SIG-M5 (cell line): ENCODE results near the gene ATXN7.

Experiments used
- DNase-seq: peaks from one replicate; lab custom pipeline; 2025; lab: John Stamatoyannopoulos, UW

The ATXN7 gene

GRCh38 chr3:63905731-63906620 is 42.3 kb downstream of the ATXN7 start:
- DNase-seq, result no peak

GRCh38 chr3:63908081-63908736 is 44.5 kb downstream of the ATXN7 start:
- no peak for DNase-seq

DNA sequence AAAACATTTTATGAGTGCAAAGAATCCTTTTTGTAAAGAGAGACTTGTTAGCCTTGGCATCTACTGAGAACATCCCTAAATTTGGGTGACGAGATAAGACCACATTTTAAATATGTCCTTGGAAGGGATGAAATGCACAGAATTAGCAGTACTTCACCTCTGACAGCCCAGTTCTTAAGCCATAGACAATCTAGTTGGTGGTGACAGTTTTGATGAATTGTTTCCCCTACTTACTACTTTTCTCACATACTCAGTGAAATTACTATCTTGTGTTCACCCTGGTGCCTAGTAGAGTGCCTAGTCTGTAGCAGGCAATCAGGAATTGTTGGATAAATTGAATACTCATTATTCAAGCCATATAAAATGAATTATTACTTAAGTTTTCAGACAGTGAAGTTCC is 45.1 kb downstream of the ATXN7 start:
- no peak for DNase-seq

DNA sequence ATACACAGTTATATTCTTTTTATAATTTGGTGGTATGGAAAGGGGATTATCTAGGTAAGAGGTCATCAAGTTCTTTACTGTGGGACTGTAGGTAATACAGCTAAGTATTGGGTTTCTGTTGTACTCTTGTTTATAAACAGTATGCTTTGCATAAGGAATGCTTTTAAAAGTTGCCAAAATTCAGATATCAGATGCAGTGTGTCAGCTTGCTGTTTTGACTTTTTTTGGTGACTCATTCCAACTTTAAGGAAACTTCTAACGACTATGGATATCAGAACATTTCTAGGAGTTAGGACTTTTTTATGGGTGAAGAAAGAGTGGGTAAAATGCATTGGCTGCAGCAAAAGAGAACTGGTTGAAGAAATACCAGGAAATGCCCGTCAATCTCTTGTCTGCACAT is 45.8 kb downstream of the ATXN7 start:
- DNase-seq, result no peak

DNA sequence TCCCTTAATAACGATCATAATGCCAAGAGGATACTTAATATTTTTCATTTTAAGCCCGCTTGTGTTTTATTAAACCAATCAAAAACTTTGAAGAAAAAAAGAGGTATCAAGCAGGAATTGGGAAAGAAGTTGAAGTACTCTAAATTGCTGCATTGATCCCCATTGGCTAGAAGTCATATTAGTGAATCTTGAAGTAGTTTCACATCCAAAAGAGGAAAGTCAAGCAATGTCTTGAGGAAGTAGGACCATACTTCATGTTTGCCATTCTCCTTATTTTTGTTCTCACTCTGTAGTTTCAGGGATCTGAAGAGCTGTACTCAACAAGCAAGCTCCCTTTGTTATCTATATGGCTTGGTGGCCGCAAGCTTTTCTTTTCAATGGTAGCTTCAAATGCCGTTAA is 46.3 kb downstream of the ATXN7 start:
- no peak for DNase-seq

- DNase-seq, result no peak
Observed at GRCh38 chr3:63910891-63911290, 47.2 kb downstream of the ATXN7 start.

DNA sequence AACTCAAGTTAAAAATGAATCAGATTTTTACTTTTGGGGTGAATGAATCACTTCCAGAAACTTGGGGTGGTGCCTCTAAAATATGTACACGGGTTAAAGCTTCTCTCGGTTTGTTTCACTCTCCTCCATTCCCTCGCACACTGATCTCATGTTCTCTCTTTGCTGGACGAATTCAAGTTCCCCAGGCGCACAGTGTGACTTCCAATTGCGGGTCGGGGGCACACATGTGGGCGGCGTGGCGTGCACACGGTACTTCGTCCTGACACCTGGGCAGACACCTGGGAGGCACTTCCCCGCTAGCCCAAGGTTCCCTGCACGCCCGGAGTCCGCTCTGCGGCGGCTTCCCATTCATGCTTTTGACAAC is 47.8 kb downstream of the ATXN7 start:
- DNase-seq, result no peak

GRCh38 chr3:63911873-63912767 is 48.5 kb downstream of the ATXN7 start, which contains the start of gene SCAANT1:
TSS of gene SCAANT1 (minus strand) at chr3:63912383.
- peak; percentile 7 for DNase-seq

GRCh38 chr3:63912768-63913588 is 49.3 kb downstream of the ATXN7 start:
- no peak for DNase-seq

- DNase-seq, result no peak
Observed at GRCh38 chr3:63914312-63914711, 50.6 kb downstream of the ATXN7 start.

GRCh38 chr3:63918321-63918720 is 54.7 kb downstream of the ATXN7 start:
- no peak for DNase-seq

GRCh38 chr3:63920001-63920400 is 56.3 kb downstream of the ATXN7 start:
- DNase-seq, result no peak

- peak; percentile 55 for DNase-seq
Observed at GRCh38 chr3:63921741-63922482, 58.2 kb downstream of the ATXN7 start.

GRCh38 chr3:63922491-63923199 is 59.0 kb downstream of the ATXN7 start:
- DNase-seq, result no peak

GRCh38 chr3:63926309-63926708 is 62.6 kb downstream of the ATXN7 start:
- DNase-seq, result no peak

GRCh38 chr3:63927422-63928280 is 64.0 kb downstream of the ATXN7 start:
- DNase-seq, result peak; percentile 19

DNA sequence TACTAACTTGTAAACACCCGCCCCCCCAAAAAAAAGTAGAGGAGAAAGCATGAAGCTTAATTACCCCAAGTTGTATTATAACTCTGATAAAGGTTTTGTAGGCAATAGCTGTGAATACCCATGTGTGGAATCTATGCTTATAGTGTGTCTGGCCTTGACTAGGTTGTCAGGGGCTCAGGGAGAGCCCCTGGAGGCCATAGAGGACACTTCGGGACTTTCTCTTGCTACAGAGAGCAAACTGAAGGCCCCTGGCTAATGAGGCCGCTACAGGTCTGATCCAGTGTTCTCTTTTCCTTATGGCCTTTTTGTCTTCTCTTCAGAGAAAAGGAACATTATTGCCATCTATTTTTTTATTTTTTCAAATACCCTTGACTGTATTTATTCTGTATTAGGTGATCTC is 67.6 kb downstream of the ATXN7 start:
- DNase-seq, result no peak

DNA sequence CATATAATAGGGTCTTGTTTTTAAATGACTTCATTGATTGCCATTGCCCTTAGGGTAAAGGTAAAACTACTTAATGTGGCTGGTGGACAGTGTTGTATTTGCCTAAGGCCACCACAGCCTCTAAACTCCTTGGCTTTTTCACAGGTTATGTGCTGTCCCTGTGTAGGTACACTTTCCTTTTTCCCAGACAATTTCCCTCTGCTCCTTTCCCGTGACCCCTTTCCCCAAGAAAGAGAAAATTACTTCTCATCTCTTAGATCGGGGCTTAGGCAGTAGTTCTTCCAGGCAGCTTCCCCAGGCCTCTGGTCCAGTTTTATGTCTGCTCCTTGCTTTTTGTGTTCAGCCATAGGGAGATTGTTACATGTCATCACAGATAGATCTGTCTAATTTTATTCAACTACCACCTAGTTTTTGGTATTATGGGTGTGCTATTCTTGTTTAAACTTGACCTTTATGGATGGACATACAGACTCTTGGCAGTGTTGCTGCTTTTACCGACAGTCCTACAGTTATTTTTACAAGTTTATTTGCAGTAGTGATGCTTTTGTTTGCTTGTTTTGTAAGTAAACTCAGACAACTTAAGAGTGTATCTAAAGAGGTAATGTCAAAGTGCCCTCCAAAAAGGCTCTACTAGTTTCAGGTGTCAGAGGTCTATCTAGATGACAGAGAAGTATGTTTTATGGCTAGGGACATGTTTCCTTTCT is 69.0 kb downstream of the ATXN7 start:
- no peak for DNase-seq

DNA sequence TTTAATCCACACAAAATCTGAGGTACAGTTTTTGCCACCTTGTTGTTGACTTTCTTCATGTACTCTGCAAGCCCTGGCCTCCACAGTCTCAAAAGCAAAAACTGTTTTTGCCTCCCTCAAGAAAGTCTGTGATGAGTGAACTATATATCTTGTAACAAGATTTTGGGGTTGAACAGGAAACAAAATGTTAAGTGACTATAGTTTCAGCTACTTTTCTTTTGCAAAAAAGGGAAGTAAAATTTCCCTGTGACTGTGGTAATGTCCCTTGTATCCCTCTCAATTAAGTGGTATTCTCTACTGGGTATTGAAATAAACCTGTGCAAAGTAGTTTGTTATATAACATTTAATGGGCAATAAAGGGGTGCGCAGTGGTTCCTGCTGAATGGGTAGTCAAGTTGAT is 69.8 kb downstream of the ATXN7 start:
- DNase-seq, result peak; percentile 44
